ENCODE measurements around the gene PADI2. TPM values are rescaled to one million over a fixed set of nuclear protein-coding genes. Genes with fewer than 3 reads are reported as not detected.

PADI2 gene
- total RNA-seq, 1 experiment from 2014 or later, result 3.0 TPM

GRCh38 chr1:17101261-17101660 is 18.0 kb downstream of the PADI2 start:
- no peak overlapping the region for H2BK120ac ChIP-seq (ENCODE audit: low read depth, low read length, poor library complexity, severe bottlenecking)
- H3K9ac ChIP-seq (ENCODE audit: extremely low read depth, insufficient read length, low read length), result no peak overlapping the region
- H2AK5ac ChIP-seq (ENCODE audit: insufficient read length, low read length), result no peak overlapping the region
- H3K23ac ChIP-seq (ENCODE audit: insufficient read length, low read depth, low read length), result no peak overlapping the region
- no peak overlapping the region for H3K4ac ChIP-seq (ENCODE audit: low read depth, low read length)
- H3K27ac ChIP-seq (ENCODE audit: insufficient read length, low read depth, low read length), result no peak overlapping the region
- no peaks in the 10 kb centered on the region; the same call in 1 of the 2 replicates for H3K27me3 Mint-ChIP-seq (ENCODE audit: low read depth)
- H3K79me1 ChIP-seq (ENCODE audit: insufficient read depth, low read depth, low read length, poor library complexity, severe bottlenecking), result no peaks in the 10 kb centered on the region
- no peaks in the 10 kb centered on the region for H3K9me3 ChIP-seq (ENCODE audit: control insufficient read depth, low read depth, low read length)
- DNase-seq, result no peak
- no peak overlapping the region for H4K5ac ChIP-seq (ENCODE audit: insufficient read length, low read depth, low read length)
- H3K36me3 Mint-ChIP-seq (ENCODE audit: insufficient read depth in 1 of 3, low read depth in 3 of 3), result no peaks in the 10 kb centered on the region
- no peak overlapping the region for H4K91ac ChIP-seq (ENCODE audit: insufficient read length, low read depth, low read length)
- no peak overlapping the region for H3K14ac ChIP-seq (ENCODE audit: insufficient read depth, low read length)
- H3K4me2 ChIP-seq (ENCODE audit: insufficient read depth, insufficient read length, low read length), result no peak overlapping the region
- no peaks in the 10 kb centered on the region; a peak in 1 of 5 replicates for H3K9me3 Mint-ChIP-seq
- no peak overlapping the region for H3K4me3 Mint-ChIP-seq
- no CpG with 5 or more reads among the region's 4 CpGs for WGBS (ENCODE audit: extremely low coverage, insufficient read length, low lambda C conversion rate)
- no peaks in the 10 kb centered on the region for H3K79me2 ChIP-seq (ENCODE audit: insufficient read depth, low read length)
- H3K4me1 ChIP-seq (ENCODE audit: insufficient read depth, low read length), result no peaks in the 10 kb centered on the region
- H3K18ac ChIP-seq (ENCODE audit: insufficient read length, low read depth, low read length), result no peak overlapping the region
- peaks cover 13 to 20% of the 10 kb centered on the region in 2 experiments for H3K4me1 Mint-ChIP-seq
- no peak overlapping the region for H3K56ac ChIP-seq (ENCODE audit: insufficient read length, low read depth, low read length)
- no peak overlapping the region; a peak in 1 of 7 replicates for H3K27ac Mint-ChIP-seq
- H4K8ac ChIP-seq (replicated peaks; ENCODE audit: insufficient read length, low read depth, low read length), result no peak overlapping the region
- no peak overlapping the region for H2BK15ac ChIP-seq (ENCODE audit: low read depth, low read length)
- no peak for TF ChIP-seq CTCF (conservative IDR thresholded peaks at IDR 0.05)
- H2AFZ ChIP-seq (ENCODE audit: low read length), result no peak overlapping the region
- H3K27me3 ChIP-seq (ENCODE audit: insufficient read depth, low read length), result no peaks in the 10 kb centered on the region
- H2BK12ac ChIP-seq (ENCODE audit: insufficient read length, low read depth, low read length), result no peak overlapping the region
- no peak overlapping the region for H3T11ph ChIP-seq (ENCODE audit: low read length)
- no peak overlapping the region for H2BK20ac ChIP-seq (ENCODE audit: low read depth, low read length, poor library complexity, severe bottlenecking)
- H4K20me1 ChIP-seq (ENCODE audit: control insufficient read depth, insufficient read depth, insufficient read length), result no peaks in the 10 kb centered on the region
- H3K23me2 ChIP-seq (ENCODE audit: insufficient read length, low read depth, low read length, poor library complexity, severe bottlenecking), result no peaks in the 10 kb centered on the region
- no peak overlapping the region for H2BK5ac ChIP-seq (ENCODE audit: insufficient read length, low read length)
